GM12878 (cell line): ENCODE data around the gene HS3ST5. TPM values are rescaled to one million over a fixed set of nuclear protein-coding genes. Genes with fewer than 3 reads are reported as not detected.

ENCODE experiments used
- E4F1 ChIP-seq: fragments of 450-650 bp; IDR thresholded peaks from 2 replicates; pipeline ENCODE4 v1.6.1; 2018; ENCODE audit warnings: borderline replicate concordance, mild to moderate bottlenecking; ENCODE audit not compliant: partially characterized antibody
- MAX ChIP-seq: IDR thresholded peaks from 2 replicates; pipeline ENCODE4 v1.6.1; 2012; ENCODE audit warnings: low read depth, low read length, improper control_type of control experiment
- NFXL1 ChIP-seq: fragments of 450-650 bp; IDR thresholded peaks from 2 replicates; pipeline ENCODE4 v1.6.1; 2017; ENCODE audit warnings: antibody characterized with exemption, mild to moderate bottlenecking, borderline replicate concordance
- NKRF ChIP-seq: fragments of 450-650 bp; conservative IDR thresholded peaks from 2 replicates; pipeline ENCODE4 v1.6.1; 2017; ENCODE audit warnings: mild to moderate bottlenecking, moderate library complexity
- PML ChIP-seq: IDR thresholded peaks from 2 replicates; pipeline ENCODE4 v1.6.1; 2012; ENCODE audit warnings: low read length, inconsistent platforms
- TARDBP ChIP-seq: IDR thresholded peaks from 2 replicates; pipeline ENCODE4 v1.6.1; 2016; ENCODE audit warnings: borderline replicate concordance
- ZBTB4 ChIP-seq: fragments of 450-650 bp; formaldehyde crosslinking; IDR thresholded peaks from 2 replicates; pipeline ENCODE4 v1.4.0; 2022; ENCODE audit warnings: mild to moderate bottlenecking, moderate library complexity
- ZNF687 ChIP-seq: fragments of 450-650 bp; IDR thresholded peaks from 2 replicates; pipeline ENCODE4 v1.6.1; 2017; ENCODE audit warnings: mild to moderate bottlenecking, moderate library complexity
- ZSCAN29 ChIP-seq: fragments of 450-650 bp; IDR thresholded peaks from 2 replicates; pipeline ENCODE4 v1.6.1; 2017; ENCODE audit warnings: mild to moderate bottlenecking, moderate library complexity
- polyA plus RNA-seq, 11 experiments: library from polyadenylated mRNA; depleted of rRNA in 4 of 11; unstranded in 6 of 11; stranded (reverse) in 5 of 11; fragments of >200 nt; fragmentation: Nextera tagmentation in 4 of 11; fragmentation: Illumina TruSeq in 1 of 11; extraction: Ambion mirVana in 4 of 11; extraction: Trizol in 1 of 11; gene quantifications; 1 replicate in 1 of 11; 2 replicates in 10 of 11; pipeline versions ENCODE4 v1.2.1 to v1.2.3, GENCODE V29; 2011 to 2016; ENCODE audit warnings: inconsistent platforms in 2 of 11, missing spikeins in 2 of 11, low read depth in 1 of 11
- total RNA-seq, 4 experiments: library from RNA; depleted of rRNA in 3 of 4; stranded (reverse); fragments of >200 nt in 3 of 4; fragmentation: Illumina TruSeq in 1 of 4; extraction: Trizol in 1 of 4; gene quantifications; 2 replicates each; pipeline versions ENCODE4 v1.2.1 to v1.2.3, GENCODE V29; 2013 to 2021

Gene HS3ST5
- total and polyA plus RNA-seq, 10 of the 15 experiments (the other 5 are each of a cell fraction or from before 2014, with no cell fraction given): 0.04 TPM; not detected in 9

- TF ChIP-seq MAX: no peak
- no peak for TF ChIP-seq E4F1
- TF ChIP-seq PML: no peak
- TF ChIP-seq TARDBP: no peak
- no peak for TF ChIP-seq ZSCAN29
- no peak for TF ChIP-seq ZBTB4
- no peak for TF ChIP-seq NKRF
- TF ChIP-seq NFXL1: no peak
- TF ChIP-seq ZNF687: no peak
Observed at GRCh38 chr6:114032721-114033120, 310.1 kb downstream of the HS3ST5 start (continued).
